Body of pancreas (tissue), 4 donors: Measurements from ENCODE around the gene DLG2. TPM values are rescaled to one million over a fixed set of nuclear protein-coding genes. Genes with fewer than 3 reads are reported as not detected.

Experiments
- ATAC-seq: fragments of 150-250 bp; one replicate; pipeline ENCODE4 v1.9.1; 2016
- DNase-seq, 4 donors: peaks; one replicate each; pipeline ENCODE4 v3.0.0-alpha.2; 2019
- H3K27ac ChIP-seq, 4 donors: fragments of 200-600 bp; sonication (generic); 1 replicate in 3 of 4; 2 replicates in 1 of 4; pipeline versions ENCODE4 v1.5.1 to v1.6.1; 2016 to 2019; ENCODE audit warnings: mild to moderate bottlenecking in 1 of 4, mixed read lengths in 1 of 4, moderate library complexity in 1 of 4
- H3K27me3 ChIP-seq, 2 donors: fragments of 200-600 bp; sonication (generic); one replicate each; pipeline ENCODE4 v1.6.0; 2016; ENCODE audit warnings: mild to moderate bottlenecking in 1 of 2
- H3K36me3 ChIP-seq, 2 donors: fragments of 200-600 bp; sonication (generic); replicated peaks in 1 of 2; 2 replicates each; pipeline ENCODE4 v1.5.1; 2016; ENCODE audit warnings: low read depth in 2 of 2; ENCODE audit not compliant: insufficient read depth in 1 of 2
- H3K4me1 ChIP-seq: fragments of 200-600 bp; sonication (generic); one replicate; pipeline ENCODE4 v1.6.0; 2016
- H3K4me3 ChIP-seq, 2 donors: fragments of 200-600 bp; sonication (generic); 1 replicate in 1 of 2; 2 replicates in 1 of 2; pipeline ENCODE4 v1.5.1; 2016 to 2019
- H3K9me3 ChIP-seq, 3 donors: fragments of 200-600 bp; sonication (generic); 1 replicate in 2 of 3; 2 replicates in 1 of 3; pipeline ENCODE4 v1.5.1; 2016
- POLR2A ChIP-seq, 3 donors: fragments of 450-650 bp; IDR thresholded peaks; one replicate each; pipeline ENCODE4 v1.6.1; 2016; ENCODE audit warnings: antibody characterized with exemption in 3 of 3, mild to moderate bottlenecking in 2 of 3
- WGBS, 2 donors: methylation state at CpG; one replicate each; pipeline ENCODE4 v1.1.5; 2017; 5-methylcytosine and 5-hydroxymethylcytosine counted together
- intact Hi-C: fragments of 100-400 bp; cut with DNase I; formaldehyde crosslinking; loops from one replicate; pipeline ENCODE4 v1.15.1; 2023
- total RNA-seq, 2 donors: library from RNA; depleted of rRNA; stranded (reverse); fragments of >200 nt; gene quantifications; one replicate each; pipeline ENCODE4 v1.1.0, GENCODE V29; 2016
- TF ChIP-seq, protein P1 (sequence below), 7 experiments: fragments of 450-650 bp in 4 of 7; fragments of 200-600 bp in 3 of 7; sonication (generic) in 3 of 7; IDR thresholded peaks; one replicate each; pipeline ENCODE4 v1.5.1; 2016 to 2019; ENCODE audit warnings: antibody characterized with exemption in 7 of 7

DLG2 gene
- total RNA-seq, 2 donors from 2014 or later = 6.0 to 13.2 TPM

DNA sequence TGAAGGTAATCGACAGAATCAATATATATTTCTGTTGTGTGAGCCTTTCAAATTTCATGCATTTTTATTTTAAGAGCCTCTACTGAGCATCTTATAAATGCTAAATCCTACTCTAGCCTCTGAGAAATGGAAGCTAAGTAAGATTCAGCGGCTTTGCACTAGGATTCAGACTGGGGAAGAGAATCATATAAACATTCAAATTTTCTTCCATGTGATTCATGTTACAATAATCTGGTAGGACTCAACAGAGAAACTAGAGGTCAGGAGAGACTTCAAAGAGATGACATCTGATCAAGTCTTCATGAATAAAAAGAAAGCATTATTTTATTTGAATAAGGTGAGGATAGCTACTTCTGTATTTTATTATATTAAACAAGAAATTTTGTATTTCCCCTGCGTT lies 538.9 kb downstream of the DLG2 start:
- no peak for DNase-seq
- TF ChIP-seq, protein P1, sequence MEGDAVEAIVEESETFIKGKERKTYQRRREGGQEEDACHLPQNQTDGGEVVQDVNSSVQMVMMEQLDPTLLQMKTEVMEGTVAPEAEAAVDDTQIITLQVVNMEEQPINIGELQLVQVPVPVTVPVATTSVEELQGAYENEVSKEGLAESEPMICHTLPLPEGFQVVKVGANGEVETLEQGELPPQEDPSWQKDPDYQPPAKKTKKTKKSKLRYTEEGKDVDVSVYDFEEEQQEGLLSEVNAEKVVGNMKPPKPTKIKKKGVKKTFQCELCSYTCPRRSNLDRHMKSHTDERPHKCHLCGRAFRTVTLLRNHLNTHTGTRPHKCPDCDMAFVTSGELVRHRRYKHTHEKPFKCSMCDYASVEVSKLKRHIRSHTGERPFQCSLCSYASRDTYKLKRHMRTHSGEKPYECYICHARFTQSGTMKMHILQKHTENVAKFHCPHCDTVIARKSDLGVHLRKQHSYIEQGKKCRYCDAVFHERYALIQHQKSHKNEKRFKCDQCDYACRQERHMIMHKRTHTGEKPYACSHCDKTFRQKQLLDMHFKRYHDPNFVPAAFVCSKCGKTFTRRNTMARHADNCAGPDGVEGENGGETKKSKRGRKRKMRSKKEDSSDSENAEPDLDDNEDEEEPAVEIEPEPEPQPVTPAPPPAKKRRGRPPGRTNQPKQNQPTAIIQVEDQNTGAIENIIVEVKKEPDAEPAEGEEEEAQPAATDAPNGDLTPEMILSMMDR (IDR thresholded peaks at IDR 0.05) = no peak
- no peak for TF ChIP-seq POLR2A (IDR thresholded peaks at IDR 0.05)
- Histone ChIP-seq H3K36me3 (no peaks in the 10 kb centered on the region), H3K27me3 (no peaks in the 10 kb centered on the region), H3K4me3 (no peak overlapping the region), H3K9me3 (no peaks in the 10 kb centered on the region), H3K27ac (no peak overlapping the region), H3K4me1 (no peaks in the 10 kb centered on the region)
- 86 to 87% methylated on average over 3 of the region's 3 CpGs for WGBS, 2 donors
- no peak for ATAC-seq
- intact Hi-C loops = no loop called here

DNA sequence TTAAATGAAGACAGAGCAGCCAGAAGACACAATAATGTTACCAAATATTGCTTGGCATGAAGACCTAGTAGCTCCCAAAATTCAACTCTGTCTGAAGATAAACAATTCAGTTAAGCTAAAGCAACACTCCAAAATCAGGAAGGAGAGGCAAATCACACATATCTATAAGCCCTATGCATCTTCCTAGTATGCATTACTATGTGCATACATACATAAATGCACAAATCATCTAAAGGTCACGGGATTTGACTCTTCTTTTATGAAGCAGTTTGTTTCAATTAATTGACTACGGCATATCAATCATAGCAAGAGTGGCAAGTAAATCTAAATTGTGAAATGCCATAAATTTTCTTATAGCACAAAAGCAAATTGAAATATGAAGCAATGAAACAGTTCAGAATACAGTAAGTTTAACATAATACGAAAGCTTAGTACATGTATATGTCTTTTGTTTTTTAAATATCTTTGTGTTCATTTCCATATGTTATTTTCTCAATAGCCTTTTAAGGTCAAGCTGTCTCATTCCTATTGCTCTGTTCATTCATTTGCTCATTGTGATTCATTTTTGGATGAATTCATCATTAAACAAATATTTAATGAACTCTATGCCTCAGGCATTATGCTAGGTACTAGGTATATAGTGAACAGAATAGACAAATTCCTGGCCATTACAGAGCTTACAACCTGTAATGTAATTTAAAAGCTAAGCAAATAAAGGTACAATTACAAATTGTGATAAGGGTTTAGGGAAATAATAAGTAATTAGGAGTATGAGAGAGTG lies 540.5 kb downstream of the DLG2 start:
- Histone ChIP-seq H3K4me1 (no peaks in the 10 kb centered on the region), H3K36me3 (no peaks in the 10 kb centered on the region), H3K4me3 (no peak overlapping the region), H3K27ac (no peak overlapping the region), H3K27me3 (no peaks in the 10 kb centered on the region), H3K9me3 (no peaks in the 10 kb centered on the region)
- DNase-seq = no peak
- TF ChIP-seq, protein P1 (IDR thresholded peaks at IDR 0.05) = no peak
- TF ChIP-seq POLR2A (IDR thresholded peaks at IDR 0.05) = no peak
- 88 to 89% methylated on average over 3 of the region's 3 CpGs for WGBS, 2 donors
- ATAC-seq = no peak
- intact Hi-C loops = no loop called here

DNA sequence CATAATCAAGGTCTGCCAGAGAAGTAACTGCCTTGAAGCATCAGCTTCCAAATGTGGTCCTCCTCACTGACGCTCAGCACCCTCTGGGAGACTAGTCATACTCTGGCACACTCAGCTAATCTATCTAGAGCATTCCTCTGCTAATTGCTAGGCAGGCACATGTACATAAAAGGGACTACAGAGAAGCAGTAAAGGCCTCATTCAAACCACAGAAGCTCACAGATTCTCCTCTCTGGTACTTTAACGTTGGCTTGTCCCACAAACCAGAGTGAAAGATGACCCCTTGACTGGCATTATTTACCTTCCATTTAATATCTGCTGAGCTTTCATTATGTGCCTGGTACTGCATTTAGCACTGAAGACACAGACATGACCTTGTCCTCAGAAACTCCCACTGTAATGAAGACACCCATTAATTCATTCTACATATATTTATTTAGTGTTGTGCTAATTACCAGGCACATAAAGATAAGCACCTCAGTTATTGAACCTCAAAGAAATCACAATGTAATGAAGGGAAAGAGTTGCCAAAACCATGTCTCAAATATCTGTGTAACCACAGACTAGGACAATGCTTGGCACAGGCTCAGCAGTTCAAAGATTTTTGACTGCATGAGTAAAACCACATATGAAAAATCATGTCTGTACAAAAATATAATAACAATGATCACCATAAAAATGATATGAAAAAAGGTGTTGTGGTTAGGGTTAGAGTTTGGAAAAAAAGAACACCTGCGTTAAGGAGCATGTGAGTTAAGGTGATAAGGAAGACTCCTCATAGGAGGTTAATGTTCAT lies 550.4 kb downstream of the DLG2 start:
- TF ChIP-seq, protein P1 (IDR thresholded peaks at IDR 0.05) = no peak
- 33 to 38% methylated on average over 3 of the region's 3 CpGs for WGBS, 2 donors
- H3K27ac ChIP-seq = no peak overlapping the region
- intact Hi-C loops = no loop called here
- H3K9me3 ChIP-seq = no peaks in the 10 kb centered on the region
- no peaks in the 10 kb centered on the region for H3K36me3 ChIP-seq
- ATAC-seq = no peak
- no peak for DNase-seq
- H3K4me3 ChIP-seq = no peak overlapping the region
- no peaks in the 10 kb centered on the region for H3K4me1 ChIP-seq
- no peaks in the 10 kb centered on the region for H3K27me3 ChIP-seq

DNA sequence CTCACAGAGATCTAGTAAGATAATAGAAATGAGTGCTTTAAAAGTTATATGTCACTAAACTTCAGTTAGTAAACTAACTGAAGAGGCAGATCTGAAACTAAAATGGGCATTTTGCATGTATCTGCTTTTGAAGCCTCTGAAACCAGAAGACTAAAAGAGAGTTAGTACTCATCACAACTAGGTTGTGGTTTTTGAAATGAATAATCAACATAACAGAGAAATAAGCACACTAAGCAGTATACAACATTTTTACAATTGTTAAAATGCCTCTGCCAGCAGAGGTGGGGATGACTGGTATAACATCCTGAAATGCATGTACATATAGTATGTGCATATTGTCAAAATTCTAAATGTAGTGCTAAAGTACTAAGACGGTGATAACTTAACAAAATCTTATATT lies 564.5 kb downstream of the DLG2 start:
- no peak for ATAC-seq
- H3K9me3 ChIP-seq = no peaks in the 10 kb centered on the region
- H3K4me1 ChIP-seq = no peaks in the 10 kb centered on the region
- intact Hi-C loops = no loop called here
- DNase-seq = no peak
- no peak for TF ChIP-seq POLR2A (IDR thresholded peaks at IDR 0.05)
- TF ChIP-seq, protein P1 (IDR thresholded peaks at IDR 0.05) = no peak
- no peak overlapping the region for H3K27ac ChIP-seq
- WGBS, 2 donors = 64 to 74% methylated on average over 1 of the region's 1 CpG
- no peak overlapping the region for H3K4me3 ChIP-seq
- H3K36me3 ChIP-seq = no peaks in the 10 kb centered on the region
- no peaks in the 10 kb centered on the region for H3K27me3 ChIP-seq
